Sigmoid colon (tissue), 7 donors: ENCODE data around the gene WDR91. TPM values are rescaled to one million over a fixed set of nuclear protein-coding genes. Genes with fewer than 3 reads are reported as not detected.

Experiments used
- DNase-seq: peaks from one replicate; pipeline ENCODE4 v3.0.0-alpha.2; 2019
- H3K27ac ChIP-seq, 4 donors: fragments of 200-600 bp; sonication (generic); one replicate each; pipeline ENCODE4 v1.5.1; 2016 to 2019; ENCODE audit warnings: mild to moderate bottlenecking in 1 of 4
- H3K27me3 ChIP-seq, 3 donors: fragments of 200-600 bp; sonication (generic); one replicate each; pipeline ENCODE4 v1.5.1; 2019; ENCODE audit warnings: mild to moderate bottlenecking in 1 of 3
- H3K36me3 ChIP-seq, 4 donors: fragments of 200-600 bp; sonication (generic); one replicate each; pipeline ENCODE4 v1.5.1; 2016 to 2019
- H3K4me1 ChIP-seq, 4 donors: fragments of 200-600 bp; sonication (generic); one replicate each; pipeline ENCODE4 v1.5.1; 2017 to 2019
- H3K4me3 ChIP-seq, 4 donors: fragments of 200-600 bp; sonication (generic); one replicate each; pipeline ENCODE4 v1.5.1; 2017 to 2019; ENCODE audit warnings: mild to moderate bottlenecking in 2 of 4, moderate library complexity in 1 of 4
- H3K9me3 ChIP-seq, 4 donors: fragments of 200-600 bp in 3 of 4; sonication (generic) in 3 of 4; one replicate each; pipeline versions ENCODE4 v1.5.1 to v1.6.1; 2013 to 2019
- CTCF ChIP-seq, 4 experiments: fragments of 450-650 bp in 3 of 4; fragments of 200-600 bp in 1 of 4; IDR thresholded peaks; one replicate each; pipeline ENCODE4 v1.5.1; 2016 to 2019; ENCODE audit warnings: antibody characterized with exemption in 4 of 4, mild to moderate bottlenecking in 3 of 4, moderate library complexity in 2 of 4
- EP300 ChIP-seq, 4 donors: sonication (generic); formaldehyde crosslinking; IDR thresholded peaks; one replicate each; pipeline ENCODE4 v1.6.1; 2017; ENCODE audit warnings: antibody characterized with exemption in 4 of 4
- POLR2A ChIP-seq, 2 donors: fragments of 450-650 bp; IDR thresholded peaks; one replicate each; pipeline ENCODE4 v1.6.1; 2016; ENCODE audit warnings: antibody characterized with exemption in 2 of 2, mild to moderate bottlenecking in 2 of 2, moderate library complexity in 2 of 2
- POLR2AphosphoS5 ChIP-seq, 4 donors: sonication (generic); formaldehyde crosslinking; IDR thresholded peaks; one replicate each; pipeline ENCODE4 v1.6.1; 2017; ENCODE audit warnings: antibody characterized with exemption in 4 of 4
- WGBS, 2 donors: extraction: QIAGEN DNeasy Blood & Tissue Kit; methylation state at CpG; one replicate each; pipeline ENCODE4 v1.1.7; 2013; 5-methylcytosine and 5-hydroxymethylcytosine counted together
- intact Hi-C: fragments of 100-400 bp; cut with DNase I; formaldehyde crosslinking; loops from one replicate; pipeline ENCODE4 v1.15.1; 2023
- polyA plus RNA-seq, 3 donors: library from polyadenylated mRNA; stranded (reverse); fragments of 200-250 nt; gene quantifications; one replicate each; pipeline ENCODE4 v1.2.3, GENCODE V29; 2013
- total RNA-seq, 4 donors: library from RNA; depleted of rRNA; stranded (reverse); fragments of >200 nt; gene quantifications; one replicate each; pipeline ENCODE4 v1.1.0, GENCODE V29; 2016
- donor health status: healthy with polysubstance abuse.
- donor health status: Bipolar disorder and iron deficiency.
- donor health status: healthy.

Gene WDR91
- total and polyA plus RNA-seq, 7 donors: 2.1 to 14.1 (median 11.0) TPM

GRCh38 chr7:135167365-135167917 is 43.9 kb downstream of the WDR91 start:
- 87 to 88% methylated on average over 12 of the region's 12 CpGs for WGBS, 2 donors
- H3K27me3 ChIP-seq: no peaks in the 10 kb centered on the region
- peak overlapping the region; percentile 14 to 97 (median 76) for H3K27ac ChIP-seq
- H3K36me3 ChIP-seq: peaks cover 7 to 50% (median 22%) of the 10 kb centered on the region in 4 donors
- no peak for TF ChIP-seq POLR2AphosphoS5 (IDR thresholded peaks at IDR 0.05)
- no peak for TF ChIP-seq CTCF (IDR thresholded peaks at IDR 0.05)
- TF ChIP-seq POLR2A (IDR thresholded peaks at IDR 0.05): no peak
- no peak for TF ChIP-seq EP300 (IDR thresholded peaks at IDR 0.05)
- DNase-seq: no peak
- no peak overlapping the region for H3K4me3 ChIP-seq
- H3K4me1 ChIP-seq: peaks cover 0 to 46% (median 38%) of the 10 kb centered on the region in 4 donors
- intact Hi-C loops: loop anchor here (10.0 kb wide), 1 partner anchor 393 kb away; the partner anchor contains the start of gene CALD1
- no peaks in the 10 kb centered on the region for H3K9me3 ChIP-seq

DNA sequence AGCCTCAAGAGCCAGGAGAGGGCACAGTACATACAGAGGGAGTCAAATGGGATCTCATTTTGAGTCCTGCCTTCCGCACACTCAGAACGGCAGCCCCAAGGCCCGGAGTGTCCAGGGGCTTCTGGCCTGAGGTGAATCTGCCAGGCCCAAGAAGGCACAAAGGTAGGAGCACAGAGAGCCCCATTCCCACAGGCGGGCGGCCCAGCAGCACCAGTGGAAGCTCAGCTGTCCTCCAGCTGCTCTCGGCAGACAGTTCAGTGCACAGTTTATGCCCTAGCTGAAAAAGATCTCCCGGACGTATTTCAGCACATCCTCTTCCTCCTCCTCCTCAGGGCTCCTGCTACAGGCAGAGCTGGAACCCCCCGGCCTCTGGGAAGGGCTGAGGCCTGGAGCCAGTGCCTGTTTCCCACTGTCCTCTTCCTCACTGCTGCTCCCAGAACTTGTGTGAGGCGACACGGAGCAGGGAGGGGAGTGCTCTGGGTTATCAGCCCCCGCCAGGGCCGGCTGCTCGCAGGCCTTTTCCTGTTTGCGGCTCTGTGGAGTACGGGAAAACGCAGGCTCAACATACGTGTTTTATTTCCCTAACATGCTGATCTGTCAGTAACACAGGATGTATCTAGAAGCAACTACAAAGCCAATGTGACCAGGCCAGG is 44.9 kb downstream of the WDR91 start:
- H3K27ac ChIP-seq: peak overlapping the region in 3 of 4 donors; percentile 46 to 97 (median 94)
- peaks cover 7 to 50% (median 22%) of the 10 kb centered on the region in 4 donors for H3K36me3 ChIP-seq
- intact Hi-C loops: loop anchor here (10.0 kb wide), 1 partner anchor 392 kb away; the partner anchor contains the start of gene CALD1

DNA sequence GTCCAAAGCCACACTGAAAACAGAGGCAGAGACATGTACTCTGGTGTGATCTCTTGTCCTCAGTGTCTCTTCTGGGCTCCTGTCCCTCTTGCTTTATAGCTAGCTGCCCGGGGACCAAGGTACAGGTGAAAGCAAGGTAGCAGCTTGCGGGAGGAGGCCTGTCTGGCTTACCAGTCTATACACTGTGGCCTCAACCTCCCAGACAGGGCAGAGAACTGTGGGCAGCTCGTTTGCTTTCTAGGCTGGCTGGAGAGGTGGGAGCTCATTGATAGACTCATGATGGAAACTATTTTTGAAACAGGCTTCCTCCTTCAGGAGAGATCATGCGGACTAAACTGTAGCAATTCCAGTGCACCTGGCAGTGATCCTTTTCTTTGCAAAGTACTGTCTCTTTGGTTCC is 45.5 kb downstream of the WDR91 start:
- Histone ChIP-seq H3K9me3 (no peaks in the 10 kb centered on the region), H3K27ac (peak overlapping the region in 3 of 4 donors; percentile 46 to 97 (median 94)), H3K4me3 (no peak overlapping the region), H3K4me1 (peaks cover 0 to 45% (median 29%) of the 10 kb centered on the region in 4 donors), H3K36me3 (peaks cover 7 to 50% (median 22%) of the 10 kb centered on the region in 4 donors), H3K27me3 (no peaks in the 10 kb centered on the region)
- no peak for DNase-seq
- TF ChIP-seq EP300 (IDR thresholded peaks at IDR 0.05): no peak
- no peak for TF ChIP-seq CTCF (IDR thresholded peaks at IDR 0.05)
- TF ChIP-seq POLR2AphosphoS5 (IDR thresholded peaks at IDR 0.05): no peak
- no peak for TF ChIP-seq POLR2A (IDR thresholded peaks at IDR 0.05)
- WGBS, 2 donors: 82 to 87% methylated on average over 4 of the region's 4 CpGs
- intact Hi-C loops: loop anchor here (10.0 kb wide), 1 partner anchor 391 kb away; the partner anchor contains the start of gene CALD1

More for the DNA sequence above, 44.9 kb downstream of the WDR91 start:
- Histone ChIP-seq H3K27me3 (no peaks in the 10 kb centered on the region), H3K4me1 (peaks cover 0 to 47% (median 33%) of the 10 kb centered on the region in 4 donors), H3K9me3 (no peaks in the 10 kb centered on the region), H3K4me3 (no peak overlapping the region)
- WGBS, 2 donors: 81 to 90% methylated on average over 18 of the region's 18 CpGs
- TF ChIP-seq POLR2A (IDR thresholded peaks at IDR 0.05) (no peak), POLR2AphosphoS5 (IDR thresholded peaks at IDR 0.05) (no peak), EP300 (IDR thresholded peaks at IDR 0.05) (no peak), CTCF (IDR thresholded peaks at IDR 0.05) (no peak)
- no peak for DNase-seq

- DNase-seq: no peak
- Histone ChIP-seq H3K27ac (peak overlapping the region in 3 of 4 donors; percentile 13 to 94 (median 26)), H3K36me3 (peaks cover 7 to 50% (median 22%) of the 10 kb centered on the region in 4 donors), H3K4me1 (peaks cover 0 to 50% (median 38%) of the 10 kb centered on the region in 4 donors), H3K27me3 (no peaks in the 10 kb centered on the region), H3K9me3 (no peaks in the 10 kb centered on the region), H3K4me3 (no peak overlapping the region)
- intact Hi-C loops: loop anchor here (10.0 kb wide), 1 partner anchor 390 kb away; the partner anchor contains the start of gene CALD1
- WGBS, 2 donors: 86 to 89% methylated on average over 18 of the region's 18 CpGs
- TF ChIP-seq POLR2A (IDR thresholded peaks at IDR 0.05) (no peak), EP300 (IDR thresholded peaks at IDR 0.05) (no peak), POLR2AphosphoS5 (IDR thresholded peaks at IDR 0.05) (no peak), CTCF (IDR thresholded peaks at IDR 0.05) (no peak)
Observed at GRCh38 chr7:135164357-135165061, 46.8 kb downstream of the WDR91 start.
